Astrocyte (in vitro differentiated cells and primary cell): Measurements from ENCODE around the gene TMEM184A.

Experiments
- CTCF ChIP-seq: IDR thresholded peaks from 2 replicates; pipeline ENCODE4 v1.5.1; 2011; ENCODE audit warnings: low read depth, mild to moderate bottlenecking, inconsistent platforms, low read length, moderate library complexity; ENCODE audit not compliant: insufficient read depth
- EZH2 ChIP-seq: IDR thresholded peaks from 2 replicates; pipeline ENCODE4 v1.6.1; 2012; ENCODE audit warnings: mild to moderate bottlenecking, low read length, inconsistent platforms; ENCODE audit not compliant: insufficient read depth

- TF ChIP-seq CTCF (no peak), EZH2 (no peak)
Observed at GRCh38 chr7:1555813-1556543, at the start of gene TMEM184A.
